Erythroblast (primary cell): ENCODE data around the gene ERGIC1.

Experiments used
- GATA1 ChIP-seq: IDR thresholded peaks from 2 replicates; pipeline ENCODE4 v1.6.1; 2011; ENCODE audit warnings: low read depth, mild to moderate bottlenecking, control low read depth, low read length, moderate library complexity
- POLR2A ChIP-seq: IDR thresholded peaks from 2 replicates; pipeline ENCODE4 v1.6.1; 2011; ENCODE audit warnings: mild to moderate bottlenecking, low read length

- TF ChIP-seq POLR2A (no peak), GATA1 (no peak)
Measured at GRCh38 chr5:172841256-172841655, 7.2 kb downstream of the ERGIC1 start.
